Lower leg skin (tissue), 3 donors: Measurements from ENCODE around the gene BRD7.

Source experiments
- POLR2A ChIP-seq, 2 donors: fragments of 450-650 bp; IDR thresholded peaks; one replicate each; pipeline ENCODE4 v1.6.1; 2016 to 2017; ENCODE audit warnings: antibody characterized with exemption in 2 of 2, mild to moderate bottlenecking in 1 of 2, moderate library complexity in 1 of 2
- TF ChIP-seq, protein P1 (sequence below), 3 donors: fragments of 450-650 bp; IDR thresholded peaks; one replicate each; pipeline ENCODE4 v1.5.1; 2016; ENCODE audit warnings: antibody characterized with exemption in 3 of 3, mild to moderate bottlenecking in 3 of 3, moderate library complexity in 2 of 3

DNA sequence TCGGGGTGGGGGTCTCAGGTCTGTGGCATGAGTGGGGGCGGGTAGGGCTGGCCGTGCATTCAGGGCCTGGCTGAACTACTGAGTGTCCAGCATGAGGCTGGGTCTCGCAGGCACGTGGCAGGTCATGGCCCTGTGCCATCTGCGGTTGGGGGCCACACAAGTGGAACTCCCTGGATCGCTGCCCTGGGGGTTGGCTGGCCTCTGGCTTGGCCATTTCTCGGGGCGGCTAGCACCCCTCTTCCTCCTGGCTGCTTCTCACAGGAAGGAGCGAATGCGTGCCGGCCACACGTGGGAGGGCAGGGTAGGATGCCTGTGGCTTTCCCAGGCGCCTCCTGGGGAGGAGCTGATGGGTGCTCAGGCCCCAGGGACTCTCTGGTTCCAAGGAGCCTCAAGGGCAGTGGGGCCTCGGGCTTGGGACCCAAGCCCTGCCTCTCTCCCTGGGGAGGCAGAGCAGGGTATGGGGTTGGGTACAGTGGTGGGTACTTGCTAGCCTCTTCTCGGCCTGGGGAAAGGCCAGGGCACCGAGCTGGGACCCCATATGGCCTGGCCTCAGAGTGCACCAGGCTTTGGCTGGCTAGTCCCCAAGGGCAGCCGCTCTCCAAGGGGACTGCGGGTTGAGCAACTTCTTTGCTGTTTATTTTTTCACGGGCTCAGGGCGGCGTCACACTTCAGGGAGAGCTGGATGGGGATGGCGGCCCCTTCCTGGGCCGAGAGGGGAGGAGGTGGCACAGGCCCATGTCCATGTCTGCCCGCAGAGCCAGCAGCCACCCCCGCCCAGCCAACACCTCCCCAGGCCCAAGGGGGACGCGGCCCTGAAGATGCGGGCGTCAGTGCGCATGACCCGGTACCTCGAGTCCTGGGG is 65.0 kb downstream of the BRD7 start:
- TF ChIP-seq, protein P1, sequence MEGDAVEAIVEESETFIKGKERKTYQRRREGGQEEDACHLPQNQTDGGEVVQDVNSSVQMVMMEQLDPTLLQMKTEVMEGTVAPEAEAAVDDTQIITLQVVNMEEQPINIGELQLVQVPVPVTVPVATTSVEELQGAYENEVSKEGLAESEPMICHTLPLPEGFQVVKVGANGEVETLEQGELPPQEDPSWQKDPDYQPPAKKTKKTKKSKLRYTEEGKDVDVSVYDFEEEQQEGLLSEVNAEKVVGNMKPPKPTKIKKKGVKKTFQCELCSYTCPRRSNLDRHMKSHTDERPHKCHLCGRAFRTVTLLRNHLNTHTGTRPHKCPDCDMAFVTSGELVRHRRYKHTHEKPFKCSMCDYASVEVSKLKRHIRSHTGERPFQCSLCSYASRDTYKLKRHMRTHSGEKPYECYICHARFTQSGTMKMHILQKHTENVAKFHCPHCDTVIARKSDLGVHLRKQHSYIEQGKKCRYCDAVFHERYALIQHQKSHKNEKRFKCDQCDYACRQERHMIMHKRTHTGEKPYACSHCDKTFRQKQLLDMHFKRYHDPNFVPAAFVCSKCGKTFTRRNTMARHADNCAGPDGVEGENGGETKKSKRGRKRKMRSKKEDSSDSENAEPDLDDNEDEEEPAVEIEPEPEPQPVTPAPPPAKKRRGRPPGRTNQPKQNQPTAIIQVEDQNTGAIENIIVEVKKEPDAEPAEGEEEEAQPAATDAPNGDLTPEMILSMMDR (IDR thresholded peaks at IDR 0.05) = no peak
- no peak for TF ChIP-seq POLR2A (IDR thresholded peaks at IDR 0.05)
